ENCODE data around the gene AXIN2.
"Not testable (repeated sequence)": the region's sequence is repeated elsewhere in the genome, so short reads cannot be mapped to it uniquely, and the experiment has no call there.

AXIN2 gene

DNA sequence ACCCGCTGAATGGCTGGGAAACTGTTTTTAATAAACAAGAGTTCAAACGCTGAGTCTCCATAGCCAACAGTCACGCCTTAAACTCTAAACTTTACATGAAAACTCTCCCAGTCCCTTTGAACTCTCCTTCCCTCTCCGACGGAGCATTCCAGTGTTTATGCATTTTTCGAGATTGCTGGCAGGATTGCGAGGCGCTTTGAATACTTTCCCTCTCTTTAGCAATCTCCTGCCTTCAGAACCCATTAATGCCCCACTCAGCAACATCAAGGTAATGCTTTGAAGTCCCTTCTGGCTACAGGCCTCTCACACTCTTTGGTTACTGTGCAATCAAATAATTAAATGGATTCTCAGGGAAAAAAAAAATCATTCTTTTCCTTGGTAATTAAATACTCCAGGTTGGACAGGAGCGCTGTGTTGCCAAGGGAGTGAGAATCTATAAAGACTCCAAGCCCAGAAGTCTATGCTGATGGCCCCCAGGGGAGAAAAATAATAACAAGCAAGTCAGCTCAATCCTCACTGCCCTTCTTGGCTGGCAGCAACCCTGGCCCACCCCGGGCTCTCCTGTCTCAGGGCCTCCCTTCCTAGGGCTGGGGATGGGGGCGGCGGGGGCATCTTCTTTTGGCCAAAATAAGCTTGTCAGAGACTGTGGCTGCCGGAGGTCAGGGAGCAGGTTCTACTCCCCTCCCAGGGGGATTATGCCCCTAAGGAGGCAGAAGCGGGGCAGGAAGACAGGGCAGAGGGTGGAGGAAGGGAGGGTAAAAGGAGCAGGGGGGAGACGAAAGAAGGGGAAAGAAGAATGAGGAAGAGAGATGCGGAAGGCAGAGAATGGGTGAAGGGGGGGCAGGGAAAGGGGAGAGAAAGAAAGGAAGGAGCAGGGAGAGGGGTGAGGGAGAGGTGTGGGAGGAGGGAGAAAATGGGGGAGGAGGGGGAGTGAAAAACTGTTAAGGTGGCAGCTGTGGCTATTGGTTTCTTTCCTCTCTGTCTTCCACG, 45.2 kb downstream of the AXIN2 start:
- DNase-seq: no peak

DNA sequence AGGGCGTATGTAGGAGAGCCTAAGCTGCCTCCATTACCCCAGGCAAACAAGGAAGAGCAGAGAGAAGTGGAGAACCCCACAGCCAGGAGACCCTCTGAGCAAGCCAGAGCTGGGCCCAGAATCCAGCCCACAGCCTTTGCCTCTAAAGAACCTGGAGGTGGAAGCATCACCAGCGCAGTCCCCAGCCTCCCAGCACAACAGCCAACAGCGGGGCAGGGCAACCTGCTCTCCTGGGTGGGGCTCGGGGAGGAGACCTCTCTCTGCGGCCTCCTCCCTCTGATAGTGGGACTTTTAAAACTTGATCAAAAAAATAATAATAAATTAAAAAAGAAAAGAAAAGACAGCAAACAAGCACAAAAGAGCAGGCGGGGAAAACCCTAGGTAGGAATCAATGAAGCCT, 45.9 kb downstream of the AXIN2 start:
- DNase-seq: no peak

DNA sequence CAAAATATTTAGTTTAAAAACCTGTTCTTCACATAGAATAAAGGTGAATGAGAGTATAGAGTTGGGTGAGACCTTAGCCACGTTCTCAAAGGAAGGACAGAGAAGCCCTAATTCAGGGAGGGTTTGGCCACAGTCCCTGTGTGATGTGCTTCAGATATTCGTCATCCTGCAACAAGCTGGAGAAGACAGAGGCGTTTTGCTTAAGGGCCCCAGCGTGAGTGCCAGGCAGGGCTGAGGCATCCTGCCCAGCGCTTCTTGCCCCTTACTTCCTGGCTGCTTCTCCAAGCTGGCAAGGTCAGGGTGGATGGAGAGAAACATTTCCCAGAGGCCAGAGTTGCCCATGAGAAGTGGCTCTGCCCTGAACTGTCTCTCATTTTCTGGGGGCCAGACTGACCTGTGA, 46.9 kb downstream of the AXIN2 start:
- DNase-seq: no peak

DNA sequence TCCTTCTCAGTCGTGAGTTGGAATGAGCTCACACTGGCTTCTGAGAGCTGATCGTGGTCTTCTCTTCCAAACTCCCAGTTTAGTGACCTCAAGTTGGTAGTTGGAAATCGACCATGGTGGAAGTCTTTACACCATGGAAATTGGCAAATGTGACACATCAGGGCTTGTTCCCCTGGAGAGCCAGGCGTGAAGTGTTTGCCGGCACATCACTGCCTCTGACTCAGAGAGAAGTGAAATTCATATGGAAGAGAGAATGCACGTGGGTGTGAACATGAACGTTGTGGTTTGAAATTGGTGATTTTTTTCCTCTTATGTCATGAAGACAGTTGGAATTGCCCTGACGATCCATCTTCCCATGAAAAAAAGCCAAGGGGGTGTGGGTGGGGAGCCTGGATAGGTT, 47.4 kb downstream of the AXIN2 start:
- no peak for DNase-seq

DNA sequence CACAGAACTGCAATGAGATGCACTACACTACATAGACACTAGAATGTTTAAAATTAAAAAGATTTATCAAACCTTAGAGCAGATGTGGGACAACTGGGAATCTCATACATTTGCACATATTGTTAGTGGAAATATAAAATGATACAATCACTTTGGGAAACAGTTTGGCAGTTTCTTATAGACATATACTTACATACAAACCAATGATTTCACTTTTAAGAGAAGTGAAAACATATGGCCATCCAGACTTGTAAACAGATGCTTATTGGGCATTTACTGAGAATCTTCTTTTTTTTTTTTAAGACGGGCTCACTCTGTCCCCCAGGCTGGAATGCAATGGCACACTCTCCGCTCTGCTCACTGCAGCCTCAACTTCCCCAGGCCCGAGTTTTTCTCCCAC, 50.1 kb downstream of the AXIN2 start:
- no peak for DNase-seq

DNA sequence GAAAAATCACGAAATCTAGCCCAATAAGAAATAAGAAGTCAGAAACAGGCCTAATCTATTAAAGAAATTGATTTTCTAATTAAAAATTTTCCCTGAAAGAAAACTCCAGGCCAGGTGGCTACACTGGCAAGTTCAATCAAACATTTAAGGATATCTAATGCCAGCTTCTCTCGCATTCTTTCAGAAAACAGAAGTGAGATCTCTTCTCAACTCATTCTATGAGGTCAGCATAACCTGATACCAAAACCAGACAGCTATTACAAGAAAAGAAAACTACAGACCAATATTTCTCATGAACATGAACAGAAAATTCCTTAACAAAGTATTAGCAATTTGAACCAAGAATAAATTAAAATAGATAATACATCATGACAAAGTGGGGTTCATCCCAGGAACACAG, 52.4 kb downstream of the AXIN2 start:
- no peak for DNase-seq

DNA sequence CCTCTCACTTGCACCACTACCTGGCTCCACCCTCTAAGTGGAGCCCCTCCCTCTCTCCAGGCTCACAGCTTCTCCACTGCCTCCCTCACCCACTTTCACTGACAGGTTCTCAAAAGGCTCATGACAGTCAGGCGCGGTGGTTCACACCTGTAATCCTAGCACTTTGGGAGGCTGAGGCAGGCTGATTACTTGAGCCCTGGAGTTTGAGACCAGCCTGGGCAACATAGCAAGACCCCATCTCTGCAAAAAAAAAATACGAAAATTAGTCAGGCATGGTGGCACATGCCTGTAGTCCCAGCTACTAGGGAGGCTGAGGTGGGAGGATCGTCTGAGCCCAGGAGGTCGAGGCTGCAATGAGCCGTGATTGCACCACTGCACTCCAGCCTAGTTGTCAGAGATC, 56.8 kb downstream of the AXIN2 start:
- not testable (repeated sequence) for DNase-seq

DNA sequence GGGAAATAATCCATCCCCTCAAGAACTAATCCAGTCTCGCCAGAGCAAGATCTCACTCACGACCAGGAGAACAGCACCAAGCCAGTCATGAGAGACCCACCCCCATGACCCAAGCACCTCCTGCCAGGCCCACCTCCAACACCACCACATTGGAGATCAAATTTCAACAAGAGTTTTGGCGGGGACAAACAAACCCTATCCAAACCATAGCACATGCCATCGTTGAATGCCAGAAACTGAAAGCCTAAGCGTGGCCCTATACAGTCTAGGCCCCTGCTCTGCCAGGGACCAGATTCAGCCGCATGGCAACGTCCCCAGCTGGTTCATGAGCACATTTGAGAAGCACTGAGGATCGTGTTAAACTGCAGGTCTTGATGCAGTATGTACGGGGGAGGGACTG, 57.3 kb downstream of the AXIN2 start:
- DNase-seq: no peak

DNA sequence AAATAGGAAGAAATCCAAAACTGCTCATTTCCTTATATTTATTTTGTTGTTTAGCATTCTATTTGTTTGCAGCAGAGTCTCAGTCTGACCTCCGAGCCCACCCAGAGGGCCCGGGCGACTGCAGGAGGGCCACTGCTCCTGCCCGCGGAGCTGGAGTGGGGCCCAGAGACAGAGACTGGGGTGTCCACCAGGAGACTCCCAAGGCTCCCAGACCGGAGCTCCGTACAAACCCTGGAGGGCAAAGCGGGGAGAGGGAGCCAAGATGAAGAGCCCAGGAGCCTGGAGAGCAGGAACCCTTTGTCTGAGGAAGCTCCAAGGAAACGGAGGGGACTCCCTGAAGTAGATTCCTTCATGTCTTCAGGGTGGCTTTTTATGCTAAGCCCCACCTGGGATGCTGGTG, 57.9 kb downstream of the AXIN2 start:
- no peak for DNase-seq

DNA sequence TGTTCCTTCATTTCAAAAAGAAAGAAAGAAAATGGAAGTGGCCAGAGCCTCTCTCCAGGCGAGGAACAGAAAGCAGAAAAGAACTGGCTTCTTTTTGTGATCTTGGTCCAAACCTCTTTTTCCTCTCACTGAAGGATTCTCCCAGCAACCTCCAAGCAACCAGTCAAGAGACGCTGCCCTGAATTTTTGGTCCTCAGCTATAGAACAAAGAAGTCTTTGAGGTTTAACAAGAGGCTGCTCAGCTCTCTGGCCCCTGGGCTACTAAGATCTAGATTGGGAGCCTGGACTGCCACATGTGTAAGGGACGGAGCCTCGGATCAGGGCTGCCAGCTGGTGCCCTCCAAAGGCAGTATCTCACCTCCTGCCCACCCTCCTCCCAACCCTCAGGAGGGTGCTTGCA, 62.6 kb downstream of the AXIN2 start:
- DNase-seq: no peak

DNA sequence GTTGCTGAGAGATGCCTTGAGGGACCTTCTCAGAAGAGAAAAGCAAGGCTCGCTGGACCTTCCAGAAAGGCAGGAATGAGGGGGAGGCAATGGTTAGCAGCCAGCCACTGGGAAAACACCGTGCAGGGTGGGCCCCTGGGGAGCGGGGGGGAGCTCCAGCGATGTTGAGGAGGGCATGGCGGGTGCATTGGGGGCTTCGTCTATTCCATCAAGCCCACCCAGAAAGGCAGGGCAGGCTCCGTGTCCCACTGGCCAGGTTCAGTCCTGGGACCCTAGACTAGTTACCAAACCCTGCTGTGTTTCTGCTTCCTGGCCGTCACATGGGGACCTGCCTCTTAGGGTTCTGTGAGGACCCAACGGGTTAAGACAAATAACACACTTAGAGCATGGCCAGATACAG, 64.6 kb downstream of the AXIN2 start:
- no peak for DNase-seq

DNA sequence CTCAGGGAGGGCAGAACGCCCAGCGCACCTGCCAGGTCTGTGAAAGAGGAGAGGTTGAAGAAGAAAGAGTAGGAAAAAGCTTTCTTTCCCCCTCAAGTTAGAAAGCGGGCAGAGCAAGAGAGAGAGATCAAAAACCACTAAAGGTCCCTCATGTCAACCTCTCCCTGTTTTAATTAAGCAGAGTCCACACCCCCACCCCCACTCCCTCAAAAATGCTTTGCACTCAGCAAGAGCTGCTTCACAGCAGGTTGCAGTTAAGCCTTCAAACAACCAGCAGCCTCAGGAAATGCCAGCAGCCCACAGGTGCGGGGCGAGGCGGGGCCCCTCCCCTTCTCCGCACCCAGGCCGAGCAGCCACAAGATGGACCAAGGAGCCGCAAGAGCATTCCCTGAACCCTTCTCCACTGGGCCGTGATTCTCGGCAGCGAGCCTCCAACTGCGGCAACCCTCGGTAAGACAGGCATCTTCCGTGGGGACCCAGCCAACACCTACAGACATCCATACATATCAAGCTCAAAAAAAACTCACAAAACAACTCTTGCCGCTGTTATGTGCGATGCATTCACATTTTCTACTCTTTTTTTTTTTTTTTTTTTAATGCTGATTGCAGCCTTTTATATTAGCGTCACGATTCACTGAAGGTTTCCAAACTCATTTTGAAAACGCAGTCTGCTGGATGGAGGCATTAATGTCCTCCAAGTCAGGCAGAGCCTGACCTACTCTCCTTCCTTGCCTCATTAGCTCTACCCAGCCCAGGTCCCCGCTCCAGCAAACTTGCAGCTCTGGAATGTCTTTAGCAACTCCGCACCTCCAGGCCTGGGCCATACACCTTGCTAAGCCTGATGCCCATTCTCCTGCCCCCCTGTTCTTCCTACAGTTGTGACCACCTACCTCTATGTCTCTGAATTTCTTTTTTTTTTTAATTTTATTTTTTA, 66.1 kb downstream of the AXIN2 start:
- DNase-seq: peak; percentile 49

DNA sequence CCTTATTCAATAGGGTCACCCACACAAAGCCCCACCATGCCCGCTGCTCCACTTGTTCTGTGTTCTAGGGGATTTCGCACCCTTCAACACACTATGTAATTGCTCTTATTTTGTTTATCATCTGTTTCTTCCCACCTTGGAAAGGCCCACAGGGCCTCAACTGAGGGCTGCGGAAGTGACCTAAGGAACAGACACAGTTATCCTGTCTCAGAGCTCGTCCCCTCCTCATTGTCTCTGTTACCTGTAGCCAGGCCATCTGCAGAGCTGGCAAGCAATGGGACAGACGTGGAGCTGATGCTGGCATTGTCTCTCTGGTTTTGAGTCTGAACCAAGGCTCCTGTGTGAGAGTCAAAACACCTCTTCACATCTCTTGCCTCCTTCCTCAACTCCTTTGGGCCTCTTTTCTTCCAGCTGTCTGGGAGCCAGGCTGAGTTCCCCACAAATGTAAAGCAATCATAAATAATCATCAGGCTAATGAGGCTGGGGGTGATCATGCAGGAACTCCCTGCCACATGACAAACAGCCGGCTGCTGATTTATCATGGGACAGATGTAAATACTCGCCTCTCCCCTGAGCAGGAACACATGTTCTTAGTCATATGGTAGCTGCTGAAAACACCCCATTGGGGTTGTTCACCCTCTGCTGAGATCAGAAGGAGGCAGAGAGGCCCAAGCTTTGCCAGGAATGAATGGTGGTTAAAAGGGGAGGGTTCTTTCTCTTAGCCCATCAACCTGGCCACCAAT, 71.9 kb downstream of the AXIN2 start:
- no peak for DNase-seq

DNA sequence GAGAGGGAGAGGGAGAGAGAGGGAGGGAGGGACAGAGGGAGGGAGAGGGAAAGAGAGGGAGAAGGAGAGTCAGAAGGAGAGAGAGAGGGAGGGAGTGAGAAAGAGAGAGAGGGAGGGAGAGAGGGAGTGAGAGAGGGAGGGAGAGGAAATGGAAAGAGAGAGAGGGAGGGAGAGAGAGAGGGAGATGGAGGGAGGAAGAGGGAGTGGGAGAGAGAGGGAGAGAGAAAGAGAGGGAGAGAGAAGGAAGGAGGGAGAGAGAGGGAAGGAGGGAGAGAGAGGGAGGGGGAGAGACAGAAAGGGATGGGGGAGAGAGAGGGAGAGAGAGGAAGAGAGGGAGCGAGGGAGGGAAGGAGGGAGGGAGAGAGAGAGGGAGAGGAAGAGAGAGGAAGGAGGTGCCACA, 72.8 kb downstream of the AXIN2 start:
- DNase-seq: no peak

DNA sequence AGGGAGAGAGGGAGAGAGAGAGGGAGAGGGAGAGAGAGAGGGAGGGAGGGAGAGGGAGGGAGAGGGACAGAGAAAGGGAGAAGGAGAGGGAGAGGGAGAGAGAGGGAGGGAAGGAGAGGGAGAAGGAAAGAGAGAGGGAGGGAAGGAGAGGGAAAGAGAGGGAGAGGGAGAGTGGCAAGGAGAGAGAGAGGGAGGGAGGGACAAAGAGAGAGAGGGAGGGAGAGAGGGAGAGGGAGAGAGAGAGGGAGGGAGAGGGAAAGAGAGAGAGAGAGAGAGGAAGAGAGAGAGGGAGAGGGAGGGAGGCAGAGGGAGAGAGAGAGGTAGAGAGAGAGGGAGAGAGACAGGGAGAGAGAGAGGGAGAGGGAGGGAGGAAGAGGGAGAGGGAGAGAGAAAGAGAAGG, 73.5 kb downstream of the AXIN2 start:
- DNase-seq: no peak

DNA sequence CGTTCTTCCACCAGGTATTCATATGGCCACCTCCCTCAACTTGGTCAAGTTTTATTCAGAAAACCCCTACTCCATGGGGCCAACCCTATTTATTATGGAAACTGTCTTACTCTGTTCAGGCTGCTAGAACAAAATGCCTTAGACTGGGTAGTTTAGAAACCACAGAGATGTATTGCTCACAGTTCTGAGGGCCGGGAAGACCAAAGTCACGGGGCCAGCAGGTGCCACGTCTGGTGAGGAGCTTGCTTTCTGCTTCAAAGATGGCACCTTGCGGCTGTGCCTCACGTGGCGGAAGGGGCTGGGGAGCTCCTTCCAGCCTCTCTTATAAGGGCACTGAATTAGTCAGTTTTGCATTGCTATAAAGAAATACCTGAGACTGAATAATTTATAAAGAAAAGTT, 74.3 kb downstream of the AXIN2 start:
- no peak for DNase-seq

DNA sequence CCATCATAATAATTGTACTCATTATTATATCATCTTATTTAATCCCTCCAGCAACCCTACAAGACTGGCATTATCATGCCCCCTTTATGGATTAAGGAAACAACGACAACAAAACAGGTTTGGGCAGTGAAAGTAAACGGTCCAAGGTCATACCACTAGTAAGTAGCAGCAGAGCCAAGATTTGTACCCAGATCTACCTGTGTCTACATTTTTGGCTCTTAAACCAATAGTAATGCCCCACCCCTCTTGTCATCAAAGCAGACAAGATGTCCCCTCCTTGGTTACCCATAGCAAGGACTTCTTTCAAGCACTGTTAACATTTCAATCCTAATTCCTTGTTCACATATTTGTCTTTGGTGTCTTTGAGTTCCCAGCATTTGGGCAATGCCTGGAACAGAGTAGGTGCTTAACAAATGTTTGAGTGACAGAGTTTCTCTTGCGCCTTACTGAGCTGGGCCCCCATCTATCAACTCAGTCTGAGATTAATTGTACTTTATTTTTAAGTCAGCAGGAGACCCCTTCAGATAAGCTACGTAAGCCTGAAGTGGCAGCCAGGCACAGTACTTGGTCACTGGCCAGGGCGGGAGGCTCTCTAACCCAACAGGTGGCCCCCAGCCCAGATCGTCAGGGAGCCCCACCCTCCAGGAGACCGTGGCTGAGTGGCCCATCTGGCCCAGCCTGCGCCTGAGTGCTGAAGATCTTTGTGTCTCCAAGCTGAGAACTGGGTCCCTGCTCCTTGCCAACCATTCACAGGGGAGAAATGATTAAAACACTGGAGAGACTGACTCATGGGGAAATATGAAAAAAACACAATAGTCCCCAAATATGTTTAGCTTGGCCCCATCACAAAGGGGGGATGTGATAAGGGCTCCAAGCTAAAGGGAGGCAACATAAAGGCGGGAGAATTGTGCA, 75.8 kb downstream of the AXIN2 start:
- no peak for DNase-seq

DNA sequence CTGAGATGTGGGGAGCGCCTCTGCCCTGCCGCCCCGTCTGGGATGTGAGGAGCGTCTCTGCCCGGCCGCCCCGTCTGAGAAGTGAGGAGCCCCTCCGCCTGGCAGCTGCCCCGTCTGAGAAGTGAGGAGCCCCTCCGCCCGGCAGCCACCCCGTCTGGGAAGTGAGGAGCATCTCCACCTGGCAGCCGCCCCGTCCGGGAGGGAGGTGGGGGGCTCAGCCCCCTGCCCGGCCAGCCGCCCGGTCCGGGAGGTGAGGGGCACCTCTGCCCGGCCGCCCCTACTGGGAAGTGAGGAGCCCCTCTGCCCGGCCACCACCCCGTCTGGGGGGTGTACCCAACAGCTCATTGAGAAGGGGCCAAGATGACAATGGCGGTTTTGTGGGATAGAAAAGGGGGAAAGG, 77.0 kb downstream of the AXIN2 start:
- DNase-seq: not testable (repeated sequence)

DNA sequence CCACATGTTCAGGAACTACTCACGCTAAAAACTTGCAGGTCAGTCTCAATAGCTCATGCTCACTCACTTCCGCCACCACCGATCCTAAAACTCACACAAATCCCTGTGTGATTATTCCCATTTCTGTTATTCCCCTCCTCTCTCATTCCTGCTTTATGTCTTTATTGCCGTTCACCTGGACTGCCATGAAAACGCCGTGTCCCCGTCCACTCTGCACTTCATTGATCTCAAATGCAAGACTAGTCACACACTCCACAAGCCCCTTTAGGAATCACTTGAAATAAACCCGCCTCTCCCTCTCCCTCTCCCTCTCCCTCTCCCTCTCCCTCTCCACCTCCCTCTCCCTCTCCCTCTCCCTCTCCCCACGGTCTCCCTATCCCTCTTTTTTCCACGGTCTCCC, 78.0 kb downstream of the AXIN2 start:
- no peak for DNase-seq

DNA sequence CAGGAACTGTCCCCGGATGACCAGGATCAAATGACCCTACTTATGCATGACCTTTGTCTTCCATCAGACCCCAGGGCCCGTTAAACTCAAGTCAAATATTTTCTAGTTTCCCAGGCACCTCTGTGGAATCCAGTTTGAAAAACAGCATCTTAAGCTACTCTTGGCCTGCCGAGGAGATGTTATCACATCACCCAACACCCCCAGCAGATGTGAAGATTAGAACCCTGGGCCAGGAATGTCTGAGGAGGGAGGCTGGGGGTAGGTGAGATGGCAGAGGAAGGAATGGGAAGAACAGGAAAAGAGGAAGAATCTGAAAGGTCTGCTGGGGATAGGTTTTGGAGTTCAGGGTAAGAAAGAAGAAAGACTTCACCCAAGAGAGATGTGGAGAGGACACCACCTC, 79.2 kb downstream of the AXIN2 start:
- DNase-seq: no peak

DNA sequence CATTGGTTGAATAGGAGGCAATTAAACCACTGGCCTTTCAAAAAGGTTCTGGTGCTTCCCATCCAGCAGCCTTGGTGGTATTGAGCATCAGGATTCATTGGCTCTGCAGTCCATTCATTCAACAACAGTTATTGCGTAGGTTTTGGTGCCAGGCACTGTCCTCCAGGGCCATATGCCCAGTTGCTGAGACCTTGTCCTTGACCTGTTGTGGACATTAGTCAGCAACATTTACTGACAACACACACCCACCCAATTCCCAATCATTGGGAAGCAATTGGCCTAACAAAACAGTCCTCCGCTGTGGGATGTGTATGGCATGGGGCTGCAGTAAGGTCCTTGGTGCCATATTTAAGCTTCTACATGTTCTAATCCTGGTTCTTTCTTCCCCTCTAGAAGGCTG, 82.2 kb downstream of the AXIN2 start:
- DNase-seq: no peak
